Transverse colon (tissue), 4 donors: Measurements from ENCODE around the gene SMARCD1.

ENCODE experiments used
- CTCF ChIP-seq, 5 experiments: fragments of 200-600 bp in 3 of 5; fragments of 450-650 bp in 2 of 5; sonication (generic) in 3 of 5; IDR thresholded peaks; 1 replicate in 2 of 5; 2 replicates in 3 of 5; pipeline ENCODE4 v1.5.1; 2016 to 2017; ENCODE audit warnings: antibody characterized with exemption in 5 of 5, inconsistent platforms in 3 of 5, mild to moderate bottlenecking in 2 of 5, moderate library complexity in 1 of 5
- EP300 ChIP-seq: sonication (generic); formaldehyde crosslinking; IDR thresholded peaks from one replicate; pipeline ENCODE4 v1.6.1; 2017; ENCODE audit warnings: antibody characterized with exemption, low read depth
- POLR2A ChIP-seq: fragments of 450-650 bp; IDR thresholded peaks from one replicate; pipeline ENCODE4 v1.6.1; 2016; ENCODE audit warnings: antibody characterized with exemption, mild to moderate bottlenecking, moderate library complexity
- POLR2AphosphoS5 ChIP-seq, 3 donors: sonication (generic); formaldehyde crosslinking; IDR thresholded peaks; one replicate each; pipeline ENCODE4 v1.6.1; 2016; ENCODE audit warnings: antibody characterized with exemption in 3 of 3

GRCh38 chr12:50104417-50105366 is 19.6 kb downstream of the SMARCD1 start:
- TF ChIP-seq POLR2A (no peak), POLR2AphosphoS5 (IDR thresholded peaks at IDR 0.05) (no peak), CTCF (IDR thresholded peaks at IDR 0.05) (no peak), EP300 (no peak)
